ENCODE results near the gene PCDHA9. TPM values are rescaled to one million over a fixed set of nuclear protein-coding genes. Genes with fewer than 3 reads are reported as not detected.

The PCDHA9 gene
- total and polyA plus RNA-seq, 2 of the 4 experiments (the other 2 are of a cell fraction) = under 0.01 TPM; not detected in 1

DNA sequence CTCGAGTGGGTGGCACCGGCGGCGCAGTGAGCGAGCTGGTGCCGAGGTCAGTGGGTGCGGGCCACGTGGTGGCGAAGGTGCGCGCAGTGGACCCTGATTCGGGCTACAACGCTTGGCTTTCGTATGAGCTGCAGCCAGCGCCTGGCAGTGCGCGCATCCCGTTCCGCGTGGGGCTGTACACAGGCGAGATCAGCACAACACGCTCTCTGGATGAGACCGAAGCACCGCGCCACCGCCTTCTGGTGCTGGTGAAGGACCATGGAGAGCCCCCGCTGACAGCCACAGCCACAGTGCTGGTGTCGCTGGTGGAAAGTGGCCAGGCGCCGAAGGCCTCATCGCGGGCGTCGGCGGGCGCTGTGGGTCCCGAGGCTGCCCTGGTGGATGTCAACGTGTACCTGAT, 24.7 kb upstream of the PCDHA9 start:
- no peak overlapping the region for H2BK20ac ChIP-seq (ENCODE audit: low read depth, low read length)
- no peaks in the 10 kb centered on the region for H3K27me3 ChIP-seq (ENCODE audit: control insufficient read depth, insufficient read depth, low read length)
- H3K4me2 ChIP-seq (ENCODE audit: low read depth, low read length) = no peak overlapping the region
- no peaks in the 10 kb centered on the region for H3K36me3 ChIP-seq (ENCODE audit: control insufficient read depth, insufficient read depth, low read length)
- no peak overlapping the region for H3K4ac ChIP-seq (ENCODE audit: low read depth, low read length)
- H4K5ac ChIP-seq (ENCODE audit: low read depth, low read length) = no peak overlapping the region
- TF ChIP-seq MXI1 (IDR thresholded peaks at IDR 0.05; ENCODE audit: borderline replicate concordance, low read depth, low read length) = no peak
- no peak for TF ChIP-seq RFX5 (IDR thresholded peaks at IDR 0.05; ENCODE audit: low read depth, low read length)
- no peak for TF ChIP-seq CHD1 (IDR thresholded peaks at IDR 0.05; ENCODE audit: low read depth, low read length)
- TF ChIP-seq, protein P1, sequence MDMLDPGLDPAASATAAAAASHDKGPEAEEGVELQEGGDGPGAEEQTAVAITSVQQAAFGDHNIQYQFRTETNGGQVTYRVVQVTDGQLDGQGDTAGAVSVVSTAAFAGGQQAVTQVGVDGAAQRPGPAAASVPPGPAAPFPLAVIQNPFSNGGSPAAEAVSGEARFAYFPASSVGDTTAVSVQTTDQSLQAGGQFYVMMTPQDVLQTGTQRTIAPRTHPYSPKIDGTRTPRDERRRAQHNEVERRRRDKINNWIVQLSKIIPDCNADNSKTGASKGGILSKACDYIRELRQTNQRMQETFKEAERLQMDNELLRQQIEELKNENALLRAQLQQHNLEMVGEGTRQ (IDR thresholded peaks at IDR 0.05; ENCODE audit: low read depth, low read length) = no peak
- no peak for TF ChIP-seq FOS (IDR thresholded peaks at IDR 0.05; ENCODE audit: low read depth, low read length)
- TF ChIP-seq RCOR1 (IDR thresholded peaks at IDR 0.05; ENCODE audit: insufficient replicate concordance, low read length) = no peak
- no peak for TF ChIP-seq MAFK (IDR thresholded peaks at IDR 0.05; ENCODE audit: low read depth, low read length)
- TF ChIP-seq SMC3 (IDR thresholded peaks at IDR 0.05; ENCODE audit: low read depth, low read length) = no peak
- TF ChIP-seq RAD21 (IDR thresholded peaks at IDR 0.05; ENCODE audit: low read length) = no peak
- no peaks in the 10 kb centered on the region for H4K20me1 ChIP-seq (ENCODE audit: insufficient read depth, low read length)
- H2BK5ac ChIP-seq (ENCODE audit: low read depth, low read length, poor library complexity, severe bottlenecking) = no peak overlapping the region
- BruUV-seq (replicated peaks) = no TSS peak
- no peak overlapping the region for H3K9ac ChIP-seq (ENCODE audit: low read depth, low read length)
- intact Hi-C loops (cut with micrococcal nuclease) (no loop called here), in situ Hi-C loops (cut with MboI; ENCODE audit: low sequenced_read_pairs) (no loop called here), dilution Hi-C loops (cut with HindIII; ENCODE audit: low sequenced_read_pairs, unreplicated experiment) (no loop called here)
- H2BK15ac ChIP-seq (ENCODE audit: low read depth, low read length) = no peak overlapping the region
- no peak overlapping the region for H3K18ac ChIP-seq (ENCODE audit: low read depth, low read length)
- H2BK120ac ChIP-seq (ENCODE audit: low read depth, low read length) = no peak overlapping the region
- H3K23ac ChIP-seq (ENCODE audit: low read depth, low read length) = no peak overlapping the region
- H3K27ac ChIP-seq (ENCODE audit: insufficient read depth, low read length) = no peak overlapping the region
- H3K4me3 ChIP-seq (ENCODE audit: insufficient read depth, low read depth, low read length) = no peak overlapping the region
- H3K56ac ChIP-seq (ENCODE audit: extremely low read depth, insufficient read depth, low read length) = no peak overlapping the region
- H3K79me1 ChIP-seq (ENCODE audit: low read depth in 1 of 2, low read length in 2 of 2) = no peaks in the 10 kb centered on the region
- H3K9me1 ChIP-seq (ENCODE audit: insufficient read depth, low read length) = no peaks in the 10 kb centered on the region
- 63% methylated on average over 20 of the region's 38 CpGs; no CpG with 5 or more reads in 1 of the 2 experiments for WGBS, 2 experiments (ENCODE audit: extremely low coverage in 2 of 2, insufficient read length in 1 of 2)
- POLR2A ChIA-PET (ENCODE audit: unreplicated experiment) = no interaction called here
- no peak overlapping the region for H2AFZ ChIP-seq (replicated peaks; ENCODE audit: low read length, poor library complexity)
- peaks cover 12% of the 10 kb centered on the region for H3K9me3 ChIP-seq (ENCODE audit: control insufficient read depth, insufficient read depth, low read length)
- no peak overlapping the region for H2AK5ac ChIP-seq (ENCODE audit: low read depth, low read length)
- DNase-seq = no peak
- H4K8ac ChIP-seq (ENCODE audit: low read depth in 2 of 2, low read length in 2 of 2) = no peak overlapping the region
- H4K91ac ChIP-seq (ENCODE audit: insufficient read depth, low read depth, low read length) = no peak overlapping the region
- no peak overlapping the region for H2AK9ac ChIP-seq (replicated peaks; ENCODE audit: low read depth, low read length, poor library complexity)
- CTCF ChIA-PET = no interaction called here
- no peaks in the 10 kb centered on the region for H3K4me1 ChIP-seq (ENCODE audit: control insufficient read depth, insufficient read depth, low read length)
- ATAC-seq (ENCODE audit: low read depth) = no peak
- H3K14ac ChIP-seq (replicated peaks; ENCODE audit: low read depth, low read length) = no peak overlapping the region
